ENCODE results near the gene PRPF40B.

The PRPF40B gene

GRCh38 chr12:49659753-49660152 lies 36.4 kb downstream of the PRPF40B start:
- DNase-seq (ENCODE audit: low read depth) = no peak

DNA sequence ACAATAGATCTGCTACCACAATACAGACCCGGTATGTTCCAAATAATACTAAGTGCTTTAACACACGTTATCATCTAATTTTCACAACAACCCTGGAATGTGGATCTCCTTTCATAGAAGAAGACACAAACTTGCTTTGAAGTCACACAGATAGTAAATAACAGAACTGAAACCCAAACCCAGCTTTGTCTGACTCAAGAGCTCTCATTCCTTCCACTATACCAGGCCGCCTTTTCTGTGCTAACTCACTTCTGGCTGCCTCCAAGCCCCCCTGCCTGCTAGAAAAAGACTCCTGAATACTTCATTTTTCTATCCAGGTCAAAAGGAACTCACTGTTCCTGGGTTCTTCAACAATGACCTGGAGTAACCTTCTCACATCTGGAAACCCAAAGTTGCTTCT lies 37.8 kb downstream of the PRPF40B start:
- no peak for DNase-seq (ENCODE audit: low read depth)

- DNase-seq (ENCODE audit: low read depth) = no peak
Measured at GRCh38 chr12:49661746-49662145, 38.4 kb downstream of the PRPF40B start.

GRCh38 chr12:49662998-49663843 lies 39.9 kb downstream of the PRPF40B start:
- peak; percentile 66 for DNase-seq (ENCODE audit: low read depth)

DNA sequence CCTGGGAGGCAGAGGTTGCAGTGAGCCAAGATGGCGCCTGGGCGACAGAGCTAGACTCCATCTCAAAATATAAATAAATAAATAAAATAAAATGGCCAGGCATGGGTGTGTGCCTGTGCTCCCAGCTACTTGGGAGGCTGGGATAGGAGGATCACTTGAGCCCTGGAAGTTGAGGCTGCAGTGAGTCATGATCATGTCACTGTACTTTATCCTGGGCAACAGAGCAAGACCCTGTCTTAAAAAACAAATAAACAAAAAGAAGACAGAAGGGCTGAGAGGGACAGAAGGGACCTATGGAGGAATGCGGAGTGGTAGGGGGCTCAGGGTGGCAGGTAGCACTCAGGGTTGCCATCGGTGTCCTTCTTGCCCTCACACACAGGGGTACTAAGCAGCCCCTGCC lies 40.8 kb downstream of the PRPF40B start:
- no peak for DNase-seq (ENCODE audit: low read depth)

GRCh38 chr12:49664591-49665239 lies 41.4 kb downstream of the PRPF40B start:
- no peak for DNase-seq (ENCODE audit: low read depth)

GRCh38 chr12:49665384-49665783 lies 42.0 kb downstream of the PRPF40B start:
- no peak for DNase-seq (ENCODE audit: low read depth)

DNA sequence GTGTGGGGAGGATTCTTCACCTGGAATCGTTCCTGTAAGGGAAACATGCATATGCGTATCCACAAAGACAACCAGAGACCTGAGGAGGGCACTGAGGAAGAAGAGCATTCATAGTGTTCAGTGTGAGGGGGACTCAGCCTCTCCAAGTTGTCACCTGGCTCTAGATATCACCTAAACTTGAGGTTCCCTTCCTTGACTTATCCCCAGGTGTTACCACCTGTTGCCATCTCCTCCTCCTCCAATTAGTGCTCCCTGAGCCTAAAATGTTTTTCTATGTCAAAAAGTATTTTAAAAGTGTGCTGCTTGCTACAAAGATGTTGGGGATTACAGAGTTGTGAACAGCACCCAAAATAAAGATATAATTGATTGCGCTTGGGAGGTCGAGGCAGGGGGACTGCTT lies 42.8 kb downstream of the PRPF40B start:
- no peak for DNase-seq (ENCODE audit: low read depth)

DNA sequence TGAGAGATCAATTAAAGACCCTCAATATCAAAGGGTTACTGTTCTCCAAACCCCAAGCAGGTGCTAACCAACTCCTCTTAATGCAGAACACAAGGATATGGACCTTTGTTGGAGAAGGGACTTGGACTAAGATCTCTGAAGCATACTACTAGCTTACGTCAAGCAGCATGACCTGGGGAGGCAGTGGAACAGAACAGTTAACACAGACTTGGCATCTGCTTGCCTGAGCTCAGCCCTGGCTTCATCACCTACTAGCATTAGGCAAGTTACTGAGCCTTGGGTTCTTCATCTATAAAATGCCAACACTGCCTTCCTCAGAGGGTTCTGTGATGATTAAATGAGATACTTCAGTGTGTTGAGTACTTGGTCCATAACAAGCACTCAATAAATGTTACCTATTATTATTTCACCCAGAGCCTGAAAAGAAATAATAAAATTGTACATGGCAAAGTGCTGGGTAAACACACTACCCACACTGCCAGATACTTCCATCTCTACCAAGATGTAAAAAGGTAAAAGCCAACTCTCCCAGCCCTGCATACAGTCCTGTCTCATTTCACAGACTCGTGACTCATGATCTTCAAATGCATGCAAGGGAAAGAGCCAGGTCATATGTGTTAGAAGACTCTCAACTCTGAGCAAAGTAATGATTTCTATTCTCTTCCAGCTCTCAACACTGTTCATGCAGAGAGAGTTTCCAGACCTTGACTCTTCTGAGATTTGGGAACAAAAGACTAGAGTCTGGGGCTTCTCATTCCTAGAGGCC lies 44.1 kb downstream of the PRPF40B start:
- no peak for DNase-seq (ENCODE audit: low read depth)

GRCh38 chr12:49669796-49670195 lies 46.4 kb downstream of the PRPF40B start:
- no peak for DNase-seq (ENCODE audit: low read depth)

GRCh38 chr12:49671031-49671765 lies 47.8 kb downstream of the PRPF40B start:
- peak; percentile 47 for DNase-seq (ENCODE audit: low read depth)

DNA sequence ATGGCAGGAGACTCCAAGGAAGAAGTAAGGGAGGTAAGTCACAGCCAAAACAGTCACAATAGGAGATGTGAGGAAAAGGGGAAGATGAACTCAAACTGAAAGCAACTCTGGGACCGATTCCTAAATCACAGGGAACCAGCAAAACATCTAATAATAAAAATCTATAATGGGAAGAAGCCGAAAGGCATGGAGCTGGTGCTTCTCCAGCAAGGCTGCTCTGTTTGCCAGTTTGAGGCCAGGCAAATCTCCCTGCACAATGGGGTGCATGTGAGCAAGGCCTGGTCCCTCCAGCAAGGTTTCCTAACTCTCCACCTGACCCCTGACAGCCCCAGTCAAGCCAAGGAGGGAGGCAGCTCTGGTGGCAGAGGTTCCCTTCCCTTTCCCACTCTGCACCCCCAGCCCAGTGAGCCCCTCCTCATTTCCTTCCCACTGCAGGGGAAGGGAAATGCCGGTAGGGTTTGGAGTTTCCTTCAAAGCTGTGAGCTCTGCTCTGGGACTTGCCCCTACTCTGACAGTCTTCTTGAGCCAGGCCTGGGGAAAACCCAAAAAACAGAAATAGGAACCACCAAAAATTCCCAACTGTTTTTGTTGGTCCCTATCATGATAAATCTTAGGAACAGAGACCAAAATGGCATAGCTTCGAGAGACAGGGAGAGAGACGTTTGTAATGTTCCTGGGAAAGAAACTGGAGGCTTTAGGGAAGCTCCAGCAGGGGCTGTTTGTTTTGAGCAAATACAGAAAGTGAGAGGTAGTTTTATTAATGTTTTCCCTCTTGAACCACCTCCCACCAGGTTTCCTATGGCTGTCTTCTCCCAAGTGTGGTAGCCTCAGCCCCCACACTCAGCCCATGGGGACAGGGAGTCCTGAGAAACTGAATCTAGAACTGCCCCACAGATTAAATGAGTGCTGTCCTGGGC lies 49.2 kb downstream of the PRPF40B start:
- DNase-seq (ENCODE audit: low read depth) = no peak

- DNase-seq (ENCODE audit: low read depth) = no peak
Measured at GRCh38 chr12:49673446-49674317, 50.3 kb downstream of the PRPF40B start.

- DNase-seq (ENCODE audit: low read depth) = no peak
Measured at GRCh38 chr12:49674318-49674981, 51.1 kb downstream of the PRPF40B start.

GRCh38 chr12:49675137-49675536 lies 51.8 kb downstream of the PRPF40B start:
- DNase-seq (ENCODE audit: low read depth) = no peak

DNA sequence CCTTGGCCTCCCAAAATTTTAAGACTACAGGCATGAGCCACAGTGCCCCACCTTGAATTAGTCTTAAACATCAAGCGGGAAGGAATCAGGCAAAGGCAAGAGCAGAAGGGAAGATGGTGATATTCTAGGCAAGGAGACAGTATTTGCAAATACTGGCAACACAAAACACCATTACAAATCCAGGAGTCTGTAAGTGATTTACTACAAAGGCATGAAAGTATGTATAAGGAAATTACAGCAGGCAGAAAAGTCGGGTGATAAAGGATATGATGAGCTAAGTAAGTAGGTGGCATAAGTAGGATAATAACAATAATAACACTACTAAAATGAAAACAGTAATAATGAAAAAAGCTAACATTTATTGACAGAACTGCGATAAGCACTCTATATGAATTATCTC lies 55.4 kb downstream of the PRPF40B start:
- DNase-seq (ENCODE audit: low read depth) = no peak

DNA sequence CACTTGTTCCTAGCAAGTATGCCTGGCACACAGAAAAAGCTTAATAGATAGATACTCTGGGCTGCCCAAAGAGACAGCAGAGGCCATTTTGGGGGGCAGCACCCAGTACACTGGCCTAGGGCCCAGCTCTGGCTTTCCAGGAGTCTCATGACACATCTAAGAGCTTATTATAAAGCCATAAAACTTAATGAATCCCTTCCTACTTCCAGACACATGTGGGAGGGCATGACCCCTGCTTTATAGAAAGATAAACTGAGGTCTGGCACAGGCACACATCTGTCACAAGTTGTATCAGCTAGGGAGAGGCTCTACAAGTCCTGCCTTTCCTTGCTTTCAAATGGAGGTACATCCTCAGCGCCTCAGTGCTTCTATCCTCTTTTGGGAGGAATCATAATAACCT lies 56.7 kb downstream of the PRPF40B start:
- DNase-seq (ENCODE audit: low read depth) = no peak

DNA sequence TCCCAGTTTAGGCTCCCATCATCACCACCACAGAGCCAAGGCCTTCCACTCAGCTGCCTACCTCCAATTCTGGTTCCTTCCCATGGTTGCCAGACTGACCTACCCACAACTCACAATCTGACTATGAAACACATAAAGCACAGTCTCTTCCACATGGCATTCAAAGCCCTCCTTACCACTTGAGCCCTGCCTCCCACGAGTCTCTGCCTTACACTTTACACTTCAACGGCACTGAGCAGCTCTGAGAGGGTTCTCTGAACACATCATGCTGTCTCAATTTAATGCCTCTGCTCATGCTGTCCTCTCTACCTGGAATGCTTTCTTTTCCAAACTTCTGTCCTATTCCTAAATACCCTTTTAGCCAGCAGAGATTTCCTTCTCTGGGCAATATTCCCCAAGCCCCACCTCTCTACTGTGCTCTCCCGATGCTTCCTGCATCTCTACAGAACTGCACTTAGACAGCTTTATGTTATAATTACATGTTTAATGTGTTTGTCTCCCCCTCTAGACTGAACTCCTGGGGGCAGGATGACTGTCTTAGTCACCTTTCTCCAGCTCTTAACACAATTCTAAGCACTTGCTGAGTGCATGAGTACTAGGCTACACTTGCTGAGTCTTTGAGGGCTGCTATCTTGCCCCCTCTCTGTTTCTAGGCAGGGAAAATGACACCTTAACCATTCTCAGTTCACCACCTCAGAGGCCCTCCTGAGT lies 60.4 kb downstream of the PRPF40B start:
- DNase-seq (ENCODE audit: low read depth) = no peak

DNA sequence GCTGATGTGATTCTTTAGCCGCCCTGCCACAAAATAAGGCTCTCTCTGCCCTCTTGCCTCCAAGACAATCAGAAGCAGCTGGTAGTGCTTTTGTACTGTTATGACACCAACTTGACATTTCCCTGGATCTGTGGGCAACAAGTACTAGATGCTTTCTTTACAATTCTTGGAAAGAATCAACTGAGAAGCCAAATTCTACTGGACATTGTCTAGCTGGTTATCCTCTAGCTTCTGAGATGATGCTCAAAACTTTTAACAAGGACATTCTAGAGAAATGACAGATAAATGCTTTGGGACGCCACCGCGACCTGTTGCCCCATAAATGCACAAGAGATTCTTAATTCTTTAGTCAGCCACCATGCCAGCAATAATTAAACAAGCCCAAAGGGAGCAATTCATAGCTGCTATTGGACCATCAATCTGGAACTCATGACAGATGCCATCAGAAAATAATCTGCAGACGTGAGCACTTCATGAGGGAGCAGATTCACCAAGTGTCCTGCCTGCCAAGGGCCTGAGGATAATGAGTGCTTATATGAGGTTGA lies 61.0 kb downstream of the PRPF40B start:
- DNase-seq (ENCODE audit: low read depth) = no peak

Data from activated T-helper 1 cell treated with Interleukin-2 at 50 U/mL for 16 hours (primary cell).